ENCODE results near the gene UQCR10.

DNA sequence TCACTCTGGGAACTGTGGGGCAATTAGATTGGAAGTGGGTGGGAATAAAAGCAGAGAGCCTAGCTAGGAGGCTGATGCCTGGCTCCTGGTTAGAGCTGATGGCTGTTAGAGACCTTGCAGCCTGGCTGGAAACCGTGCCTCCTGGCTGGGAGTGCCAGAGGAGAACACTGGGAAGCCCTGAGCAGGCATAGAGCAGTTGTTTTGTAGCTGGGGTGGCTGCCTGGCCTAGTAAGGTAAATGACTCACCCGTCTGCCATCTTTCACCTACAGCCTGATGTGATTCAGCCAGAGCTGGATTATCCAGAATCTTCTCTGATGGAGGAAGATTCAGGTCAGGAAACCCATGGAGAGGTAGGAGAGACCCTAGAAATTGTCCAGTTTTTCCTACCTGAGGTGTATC, 6.1 kb downstream of the UQCR10 start:
- no peak for TF ChIP-seq POLR2AphosphoS5 (IDR thresholded peaks at IDR 0.05)
- TF ChIP-seq, protein P1, sequence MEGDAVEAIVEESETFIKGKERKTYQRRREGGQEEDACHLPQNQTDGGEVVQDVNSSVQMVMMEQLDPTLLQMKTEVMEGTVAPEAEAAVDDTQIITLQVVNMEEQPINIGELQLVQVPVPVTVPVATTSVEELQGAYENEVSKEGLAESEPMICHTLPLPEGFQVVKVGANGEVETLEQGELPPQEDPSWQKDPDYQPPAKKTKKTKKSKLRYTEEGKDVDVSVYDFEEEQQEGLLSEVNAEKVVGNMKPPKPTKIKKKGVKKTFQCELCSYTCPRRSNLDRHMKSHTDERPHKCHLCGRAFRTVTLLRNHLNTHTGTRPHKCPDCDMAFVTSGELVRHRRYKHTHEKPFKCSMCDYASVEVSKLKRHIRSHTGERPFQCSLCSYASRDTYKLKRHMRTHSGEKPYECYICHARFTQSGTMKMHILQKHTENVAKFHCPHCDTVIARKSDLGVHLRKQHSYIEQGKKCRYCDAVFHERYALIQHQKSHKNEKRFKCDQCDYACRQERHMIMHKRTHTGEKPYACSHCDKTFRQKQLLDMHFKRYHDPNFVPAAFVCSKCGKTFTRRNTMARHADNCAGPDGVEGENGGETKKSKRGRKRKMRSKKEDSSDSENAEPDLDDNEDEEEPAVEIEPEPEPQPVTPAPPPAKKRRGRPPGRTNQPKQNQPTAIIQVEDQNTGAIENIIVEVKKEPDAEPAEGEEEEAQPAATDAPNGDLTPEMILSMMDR (IDR thresholded peaks at IDR 0.05) = no peak

Data from sigmoid colon (tissue), 4 donors.